A673 (cell line): Measurements from ENCODE around the gene PLEKHF1. TPM values are rescaled to one million over a fixed set of nuclear protein-coding genes. Genes with fewer than 3 reads are reported as not detected.

Source experiments
- BruUV-seq: library from RNA; stranded (reverse); fragments of 400-500 nt; replicated peaks from 2 replicates; lab custom pipeline; 2021; lab: Mats Ljungman, UMichigan
- CTCF ChIA-PET: fragments of 300-600 bp; sonication (Branson Sonifier 250); formaldehyde crosslinking; loops from one replicate; lab custom pipeline; 2022; ENCODE audit warnings: antibody characterized with exemption; lab: Charles Lee
- POLR2A ChIA-PET: fragments of 300-600 bp; sonication (Branson Sonifier 250); formaldehyde crosslinking; loops from one replicate; lab custom pipeline; 2022; ENCODE audit warnings: antibody characterized with exemption; ENCODE audit not compliant: low non-redundant PET; lab: Charles Lee
- DNase-seq: peaks from one replicate; pipeline ENCODE4 v3.0.0-alpha.2; 2015; ENCODE audit warnings: low spot score
- H3K27ac ChIP-seq: fragments of 200-600 bp; sonication (generic); 2 replicates; pipeline ENCODE4 v1.5.1; 2016; ENCODE audit warnings: mixed run types, low read depth, mild to moderate bottlenecking, mixed read lengths, antibody characterized with exemption, low read length; ENCODE audit not compliant: poor library complexity, severe bottlenecking
- H3K27me3 ChIP-seq: fragments of 200-600 bp; sonication (generic); replicated peaks from 2 replicates; pipeline ENCODE4 v1.6.1; 2017; ENCODE audit warnings: mixed run types, low read depth, mild to moderate bottlenecking, mixed read lengths, antibody characterized with exemption, low read length; ENCODE audit not compliant: insufficient read depth, poor library complexity
- H3K36me3 ChIP-seq: fragments of 200-600 bp; sonication (generic); 2 replicates; pipeline ENCODE4 v1.6.1; 2016; ENCODE audit warnings: mixed run types, mild to moderate bottlenecking, mixed read lengths, antibody characterized with exemption, low read length; ENCODE audit not compliant: insufficient read depth, poor library complexity, severe bottlenecking
- H3K4me1 ChIP-seq: fragments of 200-600 bp; sonication (generic); 2 replicates; pipeline ENCODE4 v1.6.1; 2017; ENCODE audit warnings: mixed run types, mild to moderate bottlenecking, mixed read lengths, antibody characterized with exemption, low read length; ENCODE audit not compliant: insufficient read depth, poor library complexity, severe bottlenecking
- H3K4me3 ChIP-seq: fragments of 200-600 bp; sonication (generic); 2 replicates; pipeline ENCODE4 v1.5.1; 2016; ENCODE audit warnings: low read depth, mixed run types, mild to moderate bottlenecking, mixed read lengths, low read length; ENCODE audit not compliant: poor library complexity, severe bottlenecking
- H3K9me3 ChIP-seq: fragments of 200-600 bp; sonication (generic); 2 replicates; pipeline ENCODE4 v1.6.1; 2016; ENCODE audit warnings: mixed run types, low read depth, mild to moderate bottlenecking, mixed read lengths, antibody characterized with exemption, low read length; ENCODE audit not compliant: poor library complexity, severe bottlenecking
- CTCF ChIP-seq: fragments of 300-800, 200-600 bp; sonication (generic); conservative IDR thresholded peaks from 2 replicates; pipeline ENCODE4 v1.5.1; 2017; ENCODE audit warnings: low read depth, mild to moderate bottlenecking, antibody characterized with exemption, low read length, moderate library complexity, mixed read lengths
- EZH2 ChIP-seq: fragments of 200-600 bp; sonication (generic); IDR thresholded peaks from 2 replicates; pipeline ENCODE4 v1.6.1; 2017; ENCODE audit warnings: borderline replicate concordance, low read depth, mild to moderate bottlenecking, mixed read lengths, antibody characterized with exemption, low read length; ENCODE audit not compliant: poor library complexity, severe bottlenecking
- intact Hi-C: fragments of 100-400 bp; cut with micrococcal nuclease; formaldehyde crosslinking; loops from one replicate; pipeline ENCODE4 v1.10.0; 2022; ENCODE audit not compliant: unreplicated experiment
- total RNA-seq: library from RNA; stranded (reverse); gene quantifications from 2 replicates; pipeline ENCODE4 v1.2.3, GENCODE V29; 2021

PLEKHF1 gene
- total RNA-seq, 1 experiment from 2014 or later, result not detected

GRCh38 chr19:29645491-29645867 is 19.8 kb upstream of the PLEKHF1 start:
- Histone ChIP-seq H3K27ac (no peak overlapping the region), H3K27me3 (no peaks in the 10 kb centered on the region), H3K9me3 (no peaks in the 10 kb centered on the region), H3K36me3 (no peaks in the 10 kb centered on the region), H3K4me1 (no peaks in the 10 kb centered on the region), H3K4me3 (no peak overlapping the region)
- BruUV-seq, result no TSS peak
- TF ChIP-seq CTCF (no peak), EZH2 (no peak)
- POLR2A ChIA-PET, result no interaction called here
- no peak for DNase-seq
- CTCF ChIA-PET, result no interaction called here
- intact Hi-C loops, result no loop called here

- intact Hi-C loops, result no loop called here
- DNase-seq, result peak; percentile 35
- Histone ChIP-seq H3K4me1 (no peaks in the 10 kb centered on the region), H3K36me3 (no peaks in the 10 kb centered on the region), H3K27ac (no peak overlapping the region), H3K27me3 (no peaks in the 10 kb centered on the region), H3K4me3 (no peak overlapping the region), H3K9me3 (no peaks in the 10 kb centered on the region)
- POLR2A ChIA-PET, result no interaction called here
- BruUV-seq, result no TSS peak
- TF ChIP-seq CTCF, result no peak
- TF ChIP-seq EZH2, result no peak
- CTCF ChIA-PET, result no interaction called here
These were observed 19.4 kb upstream of the PLEKHF1 start for GRCh38 chr19:29645911-29646310.

GRCh38 chr19:29650772-29651387 is 14.4 kb upstream of the PLEKHF1 start:
- Histone ChIP-seq H3K4me3 (no peak overlapping the region), H3K36me3 (no peaks in the 10 kb centered on the region), H3K4me1 (no peaks in the 10 kb centered on the region), H3K27me3 (peaks cover 14% of the 10 kb centered on the region), H3K27ac (no peak overlapping the region), H3K9me3 (no peaks in the 10 kb centered on the region)
- ChIA-PET POLR2A (no interaction called here), CTCF (no interaction called here)
- no TSS peak for BruUV-seq
- intact Hi-C loops, result no loop called here
- DNase-seq, result no peak
- TF ChIP-seq CTCF (no peak), EZH2 (no peak)
